ENCODE measurements around the gene ENGASE. TPM values are rescaled to one million over a fixed set of nuclear protein-coding genes. Genes with fewer than 3 reads are reported as not detected.

ENGASE gene
- total RNA-seq, 1 experiment from 2014 or later, result 50.0 TPM

- no peaks in the 10 kb centered on the region for H3K4me1 Mint-ChIP-seq (ENCODE audit: low read depth, unreplicated experiment)
- intact Hi-C loops (cut with micrococcal nuclease; ENCODE audit: unreplicated experiment), result no loop called here
- H3K27me3 Mint-ChIP-seq (ENCODE audit: insufficient read depth, unreplicated experiment), result peaks cover 15% of the 10 kb centered on the region
- Histone ChIP-seq H3K9me3 (no peaks in the 10 kb centered on the region), H3K4me3 (ENCODE audit: low read depth, low read length) (no peak overlapping the region), H3K36me3 (ENCODE audit: control insufficient read depth, insufficient read depth, low read length) (no peaks in the 10 kb centered on the region), H3K4me1 (no peaks in the 10 kb centered on the region), H3K27me3 (replicated peaks; ENCODE audit: control insufficient read depth, insufficient read depth, low read length) (no peaks in the 10 kb centered on the region; the same call in 1 of the 2 replicates)
- H3K36me3 Mint-ChIP-seq (ENCODE audit: insufficient read depth, unreplicated experiment), result no peaks in the 10 kb centered on the region
- H3K9me3 Mint-ChIP-seq (ENCODE audit: unreplicated experiment), result no peaks in the 10 kb centered on the region
- BruUV-seq (replicated peaks), result no TSS peak
- H3K27ac Mint-ChIP-seq (ENCODE audit: unreplicated experiment), result no peak overlapping the region
- no peak overlapping the region for H3K4me3 Mint-ChIP-seq (ENCODE audit: unreplicated experiment)
- no peak for DNase-seq
- POLR2A ChIA-PET, result no interaction called here
- TF ChIP-seq CTCF (IDR thresholded peaks at IDR 0.05; ENCODE audit: insufficient read depth in 1 of 2, low read depth in 1 of 2, low read length in 1 of 2, severe bottlenecking in 1 of 2, unreplicated experiment in 1 of 2), result no peak
- CTCF ChIA-PET, result interaction anchor here (0.5 to 1.1 kb wide), 2 partner anchors 12 to 19 kb away, joined by 3 read pairs; no protein-coding TSS in a partner anchor
Measured at GRCh38 chr17:79113699-79114457, 39.3 kb downstream of the ENGASE start.

- Histone ChIP-seq H3K9me3 (no peaks in the 10 kb centered on the region), H3K4me3 (ENCODE audit: low read depth, low read length) (no peak overlapping the region), H3K36me3 (ENCODE audit: control insufficient read depth, insufficient read depth, low read length) (no peaks in the 10 kb centered on the region), H3K4me1 (no peaks in the 10 kb centered on the region), H3K27me3 (replicated peaks; ENCODE audit: control insufficient read depth, insufficient read depth, low read length) (no peaks in the 10 kb centered on the region; the same call in 1 of the 2 replicates)
- no peak for DNase-seq
- Mint-ChIP-seq H3K27ac (ENCODE audit: unreplicated experiment) (no peak overlapping the region), H3K36me3 (ENCODE audit: insufficient read depth, unreplicated experiment) (no peaks in the 10 kb centered on the region), H3K4me3 (ENCODE audit: unreplicated experiment) (no peak overlapping the region), H3K4me1 (ENCODE audit: low read depth, unreplicated experiment) (no peaks in the 10 kb centered on the region), H3K9me3 (ENCODE audit: unreplicated experiment) (no peaks in the 10 kb centered on the region), H3K27me3 (ENCODE audit: insufficient read depth, unreplicated experiment) (peaks cover 12% of the 10 kb centered on the region)
- POLR2A ChIA-PET, result no interaction called here
- CTCF ChIA-PET, result interaction anchor here (0.9 to 1.1 kb wide), 4 partner anchors 19 to 286 kb away, joined by 3 to 8 read pairs (median 3); no protein-coding TSS in a partner anchor
- BruUV-seq (replicated peaks), result no TSS peak
- intact Hi-C loops (cut with micrococcal nuclease; ENCODE audit: unreplicated experiment), result no loop called here
- TF ChIP-seq CTCF (IDR thresholded peaks at IDR 0.05; ENCODE audit: insufficient read depth in 1 of 2, low read depth in 1 of 2, low read length in 1 of 2, severe bottlenecking in 1 of 2, unreplicated experiment in 1 of 2), result no peak
Measured at GRCh38 chr17:79114458-79115301, 40.1 kb downstream of the ENGASE start.

GRCh38 chr17:79115487-79115886 lies 40.9 kb downstream of the ENGASE start:
- Mint-ChIP-seq H3K9me3 (ENCODE audit: unreplicated experiment) (no peaks in the 10 kb centered on the region), H3K36me3 (ENCODE audit: insufficient read depth, unreplicated experiment) (no peaks in the 10 kb centered on the region), H3K27me3 (ENCODE audit: insufficient read depth, unreplicated experiment) (peaks cover 12% of the 10 kb centered on the region), H3K4me3 (ENCODE audit: unreplicated experiment) (no peak overlapping the region), H3K4me1 (ENCODE audit: low read depth, unreplicated experiment) (no peaks in the 10 kb centered on the region), H3K27ac (ENCODE audit: unreplicated experiment) (no peak overlapping the region)
- no peaks in the 10 kb centered on the region for H3K9me3 ChIP-seq
- intact Hi-C loops (cut with micrococcal nuclease; ENCODE audit: unreplicated experiment), result no loop called here
- H3K36me3 ChIP-seq (ENCODE audit: control insufficient read depth, insufficient read depth, low read length), result no peaks in the 10 kb centered on the region
- no peaks in the 10 kb centered on the region for H3K4me1 ChIP-seq
- TF ChIP-seq CTCF (IDR thresholded peaks at IDR 0.05; ENCODE audit: insufficient read depth in 1 of 2, low read depth in 1 of 2, low read length in 1 of 2, severe bottlenecking in 1 of 2, unreplicated experiment in 1 of 2), result no peak
- no peak overlapping the region for H3K4me3 ChIP-seq (ENCODE audit: low read depth, low read length)
- ChIA-PET POLR2A (no interaction called here), CTCF (interaction anchor here (1.1 kb wide), 1 partner anchor 285 kb away, joined by 8 read pairs; no protein-coding TSS in a partner anchor)
- no peak for DNase-seq
- no TSS peak for BruUV-seq (replicated peaks)
- H3K27me3 ChIP-seq (replicated peaks; ENCODE audit: control insufficient read depth, insufficient read depth, low read length), result no peaks in the 10 kb centered on the region; the same call in 1 of the 2 replicates
